Measurements from ENCODE around the gene MYO16. TPM values are rescaled to one million over a fixed set of nuclear protein-coding genes. Genes with fewer than 3 reads are reported as not detected.

MYO16 gene
- total and polyA plus RNA-seq, 7 donors, result under 0.01 to 0.33 (median 0.28) TPM; not detected in 2

- TF ChIP-seq POLR2A (IDR thresholded peaks at IDR 0.05), result no peak
- TF ChIP-seq POLR2AphosphoS5 (IDR thresholded peaks at IDR 0.05), result no peak
- no peak for TF ChIP-seq CTCF (IDR thresholded peaks at IDR 0.05)
- TF ChIP-seq EP300 (IDR thresholded peaks at IDR 0.05), result no peak
- intact Hi-C loops (cut with DNase I), result no loop called here
- no peaks in the 10 kb centered on the region for H3K9me3 ChIP-seq
- H3K36me3 ChIP-seq, result no peaks in the 10 kb centered on the region
- H3K4me1 ChIP-seq, result peaks cover 0 to under 1% (median 0%) of the 10 kb centered on the region in 4 donors
- no peak for DNase-seq
- 92% methylated on average over 5 of the region's 5 CpGs for WGBS, 2 donors
- no peak overlapping the region for H3K27ac ChIP-seq
- no peaks in the 10 kb centered on the region for H3K27me3 ChIP-seq
- no peak overlapping the region for H3K4me3 ChIP-seq
These were observed 546.3 kb downstream of the MYO16 start for GRCh38 chr13:109175666-109176065.

GRCh38 chr13:109180905-109181425 lies 551.6 kb downstream of the MYO16 start:
- H3K36me3 ChIP-seq, result no peaks in the 10 kb centered on the region
- H3K9me3 ChIP-seq, result no peaks in the 10 kb centered on the region
- no peak overlapping the region for H3K27ac ChIP-seq
- intact Hi-C loops (cut with DNase I), result no loop called here
- 77 to 78% methylated on average over 4 of the region's 4 CpGs for WGBS, 2 donors
- TF ChIP-seq CTCF (IDR thresholded peaks at IDR 0.05), result no peak
- TF ChIP-seq EP300 (IDR thresholded peaks at IDR 0.05), result no peak
- TF ChIP-seq POLR2A (IDR thresholded peaks at IDR 0.05), result no peak
- TF ChIP-seq POLR2AphosphoS5 (IDR thresholded peaks at IDR 0.05), result no peak
- DNase-seq, result no peak
- no peaks in the 10 kb centered on the region for H3K27me3 ChIP-seq
- H3K4me1 ChIP-seq, result peaks cover 0 to 5% (median 2%) of the 10 kb centered on the region in 4 donors
- H3K4me3 ChIP-seq, result no peak overlapping the region

DNA sequence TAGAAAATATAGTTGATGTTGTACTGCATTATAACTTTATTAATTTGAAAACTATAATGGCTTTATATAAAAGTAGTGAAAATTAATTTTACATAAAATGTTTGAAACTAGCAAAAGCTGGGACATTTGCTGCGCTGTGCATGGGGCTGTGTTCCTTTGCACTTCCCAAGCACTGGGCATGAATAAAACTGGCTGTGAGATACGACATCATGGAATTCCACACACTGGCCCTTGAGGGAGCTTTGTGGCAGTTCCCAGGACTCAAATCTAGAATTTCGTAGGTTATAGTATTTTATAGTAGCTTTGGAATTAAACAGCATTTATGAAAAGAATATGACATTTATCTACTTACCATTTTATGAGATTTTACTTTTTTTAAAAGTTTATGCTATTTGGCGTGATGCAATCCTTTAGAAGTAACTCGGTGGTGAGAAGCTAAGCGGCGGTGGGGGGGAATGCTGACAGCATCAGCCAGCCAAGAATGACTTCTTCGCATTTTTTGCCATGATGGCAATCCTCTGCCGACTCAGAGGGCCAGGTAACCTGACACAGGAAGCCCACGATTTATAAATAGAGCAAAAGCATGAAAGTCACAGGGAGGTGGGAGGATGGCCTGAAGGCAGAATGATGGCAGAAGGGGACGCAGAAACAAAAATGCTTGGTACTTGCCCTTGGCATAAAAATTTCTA lies 553.5 kb downstream of the MYO16 start:
- intact Hi-C loops (cut with DNase I), result no loop called here
- DNase-seq, result no peak
- WGBS, 2 donors, result 78 to 82% methylated on average over 11 of the region's 11 CpGs
- Histone ChIP-seq H3K9me3 (no peaks in the 10 kb centered on the region), H3K4me3 (no peak overlapping the region), H3K27me3 (no peaks in the 10 kb centered on the region), H3K4me1 (peaks cover 0 to 5% (median 2%) of the 10 kb centered on the region in 4 donors), H3K36me3 (no peaks in the 10 kb centered on the region), H3K27ac (no peak overlapping the region)
- TF ChIP-seq EP300 (IDR thresholded peaks at IDR 0.05) (no peak), POLR2A (IDR thresholded peaks at IDR 0.05) (no peak)

DNA sequence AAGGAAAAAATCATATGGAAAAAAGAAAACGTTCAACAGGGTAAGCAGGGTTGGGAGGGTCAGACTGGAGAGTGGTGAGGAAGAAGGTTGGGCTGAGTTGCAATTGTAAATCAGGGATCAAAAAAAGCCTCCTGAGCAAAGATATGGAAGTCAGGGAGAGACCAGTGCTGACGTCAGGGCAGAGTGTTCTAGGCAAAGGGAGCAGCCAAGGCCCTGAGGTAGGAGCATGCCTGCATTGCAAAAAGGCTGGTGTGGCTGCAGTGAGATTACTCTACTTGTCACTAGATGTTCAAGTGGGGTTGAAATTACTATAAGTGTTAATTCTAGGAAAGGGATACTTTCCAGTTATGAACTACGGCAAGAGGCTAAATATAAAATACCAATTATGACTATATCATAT lies 562.0 kb downstream of the MYO16 start:
- 49 to 74% methylated on average over 3 of the region's 3 CpGs for WGBS, 2 donors
- intact Hi-C loops (cut with DNase I), result no loop called here
- TF ChIP-seq POLR2AphosphoS5 (IDR thresholded peaks at IDR 0.05), result no peak
- TF ChIP-seq EP300 (IDR thresholded peaks at IDR 0.05), result no peak
- TF ChIP-seq CTCF (IDR thresholded peaks at IDR 0.05), result no peak
- TF ChIP-seq POLR2A (IDR thresholded peaks at IDR 0.05), result no peak

DNA sequence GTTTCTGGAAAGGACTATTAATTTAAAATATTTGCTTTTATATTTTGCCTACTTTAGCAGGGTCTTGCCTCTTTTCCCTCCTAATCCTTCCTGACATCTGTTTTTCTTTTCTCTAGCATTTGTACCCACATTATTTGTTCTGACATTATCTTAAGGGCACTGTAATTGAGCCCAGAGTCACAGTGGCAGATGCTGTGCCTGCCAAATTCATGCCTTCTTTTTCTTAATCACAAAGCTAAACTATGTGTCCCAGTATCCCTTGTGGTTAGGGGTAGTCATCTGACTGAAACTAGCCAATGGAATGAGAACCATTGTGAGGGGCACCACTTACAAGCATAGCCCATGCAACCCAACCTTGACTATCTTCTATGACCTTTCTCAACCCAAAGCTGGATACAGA lies 562.9 kb downstream of the MYO16 start:
- Histone ChIP-seq H3K4me3 (no peak overlapping the region), H3K9me3 (no peaks in the 10 kb centered on the region), H3K36me3 (no peaks in the 10 kb centered on the region), H3K27me3 (no peaks in the 10 kb centered on the region), H3K4me1 (no peaks in the 10 kb centered on the region), H3K27ac (no peak overlapping the region)
- intact Hi-C loops (cut with DNase I), result no loop called here
- no peak for DNase-seq
- TF ChIP-seq CTCF (IDR thresholded peaks at IDR 0.05) (no peak), EP300 (IDR thresholded peaks at IDR 0.05) (no peak), POLR2A (IDR thresholded peaks at IDR 0.05) (no peak), POLR2AphosphoS5 (IDR thresholded peaks at IDR 0.05) (no peak)

More for the DNA sequence above, 562.0 kb downstream of the MYO16 start:
- Histone ChIP-seq H3K4me1 (no peaks in the 10 kb centered on the region), H3K27ac (no peak overlapping the region), H3K27me3 (no peaks in the 10 kb centered on the region), H3K36me3 (no peaks in the 10 kb centered on the region), H3K9me3 (no peaks in the 10 kb centered on the region), H3K4me3 (no peak overlapping the region)
- no peak for DNase-seq
